ENCODE results near the gene TMEM269. TPM values are rescaled to one million over a fixed set of nuclear protein-coding genes. Genes with fewer than 3 reads are reported as not detected.

Gene TMEM269
- total RNA-seq, 1 experiment from 2014 or later: 0.11 TPM

DNA sequence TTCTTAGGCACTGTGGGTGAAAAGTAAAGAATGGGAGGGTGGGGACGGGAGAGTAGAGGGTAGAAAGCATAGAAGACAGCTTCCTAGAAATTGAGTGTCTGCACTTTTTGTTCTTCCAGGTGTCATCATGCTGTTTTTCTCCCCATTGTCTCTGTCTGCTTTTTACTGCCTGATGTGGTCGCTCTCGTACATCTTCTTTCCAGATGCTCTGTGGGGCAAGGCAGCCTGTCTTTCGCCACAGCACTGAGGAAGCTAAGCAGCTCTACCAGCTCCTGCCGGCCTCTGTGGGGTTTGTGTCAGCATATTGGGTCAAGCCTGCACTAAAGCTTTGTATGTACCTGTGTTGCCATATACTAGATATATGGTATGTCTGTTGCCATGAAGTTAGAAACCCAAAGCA lies 13.2 kb downstream of the TMEM269 start:
- H3K4me2 ChIP-seq (ENCODE audit: low read length): no peak overlapping the region
- BruUV-seq (replicated peaks): no TSS peak
- H3K27ac ChIP-seq (ENCODE audit: low read length): no peak overlapping the region
- no peaks in the 10 kb centered on the region for H3K9me3 ChIP-seq (ENCODE audit: low read length)
- POLR2A ChIA-PET (ENCODE audit: unreplicated experiment): no interaction called here
- no peaks in the 10 kb centered on the region for H3K36me3 ChIP-seq (ENCODE audit: low read depth, low read length)
- no peak overlapping the region for H2AFZ ChIP-seq (ENCODE audit: low read length)
- TF ChIP-seq EZH2phosphoT487 (IDR thresholded peaks at IDR 0.05; ENCODE audit: borderline replicate concordance, low read length): no peak
- no peaks in the 10 kb centered on the region for H3K79me2 ChIP-seq (ENCODE audit: low read length)
- no peak overlapping the region for H3K4me3 ChIP-seq (ENCODE audit: low read length)
- CTCF ChIA-PET: no interaction called here
- ATAC-seq (no peak), DNase-seq (no peak)
- H4K20me1 ChIP-seq (ENCODE audit: low read length): no peaks in the 10 kb centered on the region
- H3K9me2 ChIP-seq (replicated peaks; ENCODE audit: low read length): no peaks in the 10 kb centered on the region
- H3K9ac ChIP-seq (ENCODE audit: low read length): no peak overlapping the region
- intact Hi-C loops (cut with micrococcal nuclease): no loop called here
- no peaks in the 10 kb centered on the region for H3F3A ChIP-seq (ENCODE audit: low read length, unreplicated experiment)
- H3K27me3 ChIP-seq (ENCODE audit: low read length): no peaks in the 10 kb centered on the region
- H3K4me1 ChIP-seq (ENCODE audit: insufficient read depth, low read length): no peaks in the 10 kb centered on the region

DNA sequence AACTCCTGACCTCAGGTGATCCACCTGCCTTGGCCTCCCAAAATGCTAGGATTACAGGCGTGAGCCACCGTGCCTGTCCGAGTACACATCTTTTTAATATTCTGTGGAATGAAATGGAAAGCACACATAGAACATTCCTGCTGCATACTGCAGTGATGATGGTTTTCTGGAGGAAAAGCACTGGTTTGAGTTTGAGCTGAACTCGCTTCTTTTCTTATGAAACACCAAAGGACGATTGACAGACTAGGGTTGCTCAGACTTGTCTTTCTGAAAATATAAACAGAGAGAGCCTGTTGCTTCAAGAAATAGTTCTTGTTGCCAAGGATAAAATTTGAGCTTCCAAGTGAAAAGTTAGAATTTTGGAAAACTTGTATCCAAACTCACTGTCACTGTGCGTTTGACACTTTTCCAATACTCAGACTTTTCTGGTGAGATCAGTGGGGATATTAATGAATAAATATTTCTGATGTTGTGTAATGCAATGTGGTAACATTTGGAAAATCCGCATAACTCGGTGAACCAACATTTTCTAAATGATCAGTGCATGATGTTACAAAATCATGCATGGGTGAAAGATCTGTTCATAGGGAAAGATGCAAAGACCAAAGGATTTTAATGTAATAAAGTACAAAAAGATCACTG lies 17.2 kb downstream of the TMEM269 start:
- ChIA-PET CTCF (no interaction called here), POLR2A (ENCODE audit: unreplicated experiment) (no interaction called here)
- no peaks in the 10 kb centered on the region for H3K79me2 ChIP-seq (ENCODE audit: low read length)
- no peaks in the 10 kb centered on the region for H4K20me1 ChIP-seq (ENCODE audit: low read length)
- TF ChIP-seq EZH2phosphoT487 (IDR thresholded peaks at IDR 0.05; ENCODE audit: borderline replicate concordance, low read length) (no peak), EZH2 (IDR thresholded peaks at IDR 0.05; ENCODE audit: low read length, unreplicated experiment) (no peak)
- TF ChIP-seq, protein P1, sequence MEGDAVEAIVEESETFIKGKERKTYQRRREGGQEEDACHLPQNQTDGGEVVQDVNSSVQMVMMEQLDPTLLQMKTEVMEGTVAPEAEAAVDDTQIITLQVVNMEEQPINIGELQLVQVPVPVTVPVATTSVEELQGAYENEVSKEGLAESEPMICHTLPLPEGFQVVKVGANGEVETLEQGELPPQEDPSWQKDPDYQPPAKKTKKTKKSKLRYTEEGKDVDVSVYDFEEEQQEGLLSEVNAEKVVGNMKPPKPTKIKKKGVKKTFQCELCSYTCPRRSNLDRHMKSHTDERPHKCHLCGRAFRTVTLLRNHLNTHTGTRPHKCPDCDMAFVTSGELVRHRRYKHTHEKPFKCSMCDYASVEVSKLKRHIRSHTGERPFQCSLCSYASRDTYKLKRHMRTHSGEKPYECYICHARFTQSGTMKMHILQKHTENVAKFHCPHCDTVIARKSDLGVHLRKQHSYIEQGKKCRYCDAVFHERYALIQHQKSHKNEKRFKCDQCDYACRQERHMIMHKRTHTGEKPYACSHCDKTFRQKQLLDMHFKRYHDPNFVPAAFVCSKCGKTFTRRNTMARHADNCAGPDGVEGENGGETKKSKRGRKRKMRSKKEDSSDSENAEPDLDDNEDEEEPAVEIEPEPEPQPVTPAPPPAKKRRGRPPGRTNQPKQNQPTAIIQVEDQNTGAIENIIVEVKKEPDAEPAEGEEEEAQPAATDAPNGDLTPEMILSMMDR (conservative IDR thresholded peaks at IDR 0.05; ENCODE audit: low read depth, low read length): no peak
- no peak overlapping the region for H3K27ac ChIP-seq (ENCODE audit: low read length)
- no peaks in the 10 kb centered on the region for H3F3A ChIP-seq (ENCODE audit: low read length, unreplicated experiment)
- no peaks in the 10 kb centered on the region for H3K9me3 ChIP-seq (ENCODE audit: low read length)
- no peak overlapping the region for H2AFZ ChIP-seq (ENCODE audit: low read length)
- H3K27me3 ChIP-seq (ENCODE audit: low read length): no peaks in the 10 kb centered on the region
- no peak overlapping the region for H3K4me3 ChIP-seq (ENCODE audit: low read length)
- intact Hi-C loops (cut with micrococcal nuclease): no loop called here
- no peaks in the 10 kb centered on the region for H3K36me3 ChIP-seq (ENCODE audit: low read depth, low read length)
- H3K9me2 ChIP-seq (replicated peaks; ENCODE audit: low read length): no peaks in the 10 kb centered on the region
- no peaks in the 10 kb centered on the region for H3K4me1 ChIP-seq (ENCODE audit: insufficient read depth, low read length)
- no peak for ATAC-seq
- no TSS peak for BruUV-seq (replicated peaks)
- no peak overlapping the region for H3K9ac ChIP-seq (ENCODE audit: low read length)
- H3K4me2 ChIP-seq (ENCODE audit: low read length): no peak overlapping the region
- DNase-seq: no peak

- H4K20me1 ChIP-seq (ENCODE audit: low read length): no peaks in the 10 kb centered on the region
- no peak for ATAC-seq
- H3K79me2 ChIP-seq (ENCODE audit: low read length): no peaks in the 10 kb centered on the region
- no peak overlapping the region for H3K4me3 ChIP-seq (ENCODE audit: low read length)
- DNase-seq: no peak
- no peaks in the 10 kb centered on the region for H3K36me3 ChIP-seq (ENCODE audit: low read depth, low read length)
- POLR2A ChIA-PET (ENCODE audit: unreplicated experiment): no interaction called here
- no peak overlapping the region for H3K9ac ChIP-seq (ENCODE audit: low read length)
- intact Hi-C loops (cut with micrococcal nuclease): no loop called here
- CTCF ChIA-PET: no interaction called here
- no TSS peak for BruUV-seq (replicated peaks)
- H3F3A ChIP-seq (ENCODE audit: low read length, unreplicated experiment): no peaks in the 10 kb centered on the region
- no peak overlapping the region for H2AFZ ChIP-seq (ENCODE audit: low read length)
- H3K9me3 ChIP-seq (ENCODE audit: low read length): no peaks in the 10 kb centered on the region
- TF ChIP-seq EZH2 (IDR thresholded peaks at IDR 0.05; ENCODE audit: low read length, unreplicated experiment) (no peak), EZH2phosphoT487 (IDR thresholded peaks at IDR 0.05; ENCODE audit: borderline replicate concordance, low read length) (no peak)
- TF ChIP-seq, protein P1 (conservative IDR thresholded peaks at IDR 0.05; ENCODE audit: low read depth, low read length): no peak
- H3K4me1 ChIP-seq (ENCODE audit: insufficient read depth, low read length): no peaks in the 10 kb centered on the region
- H3K27me3 ChIP-seq (ENCODE audit: low read length): no peaks in the 10 kb centered on the region
- H3K9me2 ChIP-seq (replicated peaks; ENCODE audit: low read length): no peaks in the 10 kb centered on the region
- no peak overlapping the region for H3K27ac ChIP-seq (ENCODE audit: low read length)
- H3K4me2 ChIP-seq (ENCODE audit: low read length): no peak overlapping the region
These were observed 21.4 kb downstream of the TMEM269 start for GRCh38 chr1:42806171-42806570.
